Measurements from ENCODE around the gene CAPG.
A peak's percentile ranks its signal among the peaks of the same experiment; 100 is the strongest.

The CAPG gene

GRCh38 chr2:85434696-85435095 is 24.5 kb upstream of the CAPG start:
- TF ChIP-seq POLR2A (IDR thresholded peaks at IDR 0.05; ENCODE audit: low read depth, low read length): no peak
- no peak for FAIRE-seq
- no peak for DNase-seq (ENCODE audit: insufficient read length, low spot score)

DNA sequence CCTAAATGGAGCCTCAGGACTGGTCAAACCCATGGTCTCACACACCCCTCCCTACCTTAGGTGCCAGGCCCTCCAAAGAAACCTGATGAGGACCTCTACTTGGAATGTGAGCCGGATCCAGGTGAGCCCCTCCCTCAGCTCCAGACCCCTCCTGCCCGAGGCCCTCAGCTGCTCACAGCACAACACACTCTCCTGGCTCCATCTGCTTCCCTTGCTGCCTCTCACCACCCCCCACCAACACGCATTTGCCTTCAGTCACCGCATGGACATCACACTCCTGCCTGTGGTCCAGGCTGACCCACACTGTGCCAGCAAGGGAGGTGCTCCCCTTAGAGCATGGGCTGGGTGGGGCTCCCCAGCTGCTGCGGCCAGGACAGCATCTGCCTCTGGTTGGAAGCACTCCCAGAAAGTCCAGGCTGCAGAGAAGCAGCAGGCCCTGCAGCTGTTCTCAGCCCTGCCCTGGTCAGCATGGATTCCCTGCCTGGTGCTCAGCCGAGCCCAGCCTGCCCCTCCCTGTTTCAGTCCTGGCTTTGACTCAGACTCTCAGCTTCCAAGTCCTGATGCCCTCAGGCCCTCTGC is 23.4 kb upstream of the CAPG start:
- FAIRE-seq (peak; percentile 88), DNase-seq (ENCODE audit: insufficient read length, low spot score) (peak; percentile 88)
- 0 out of 2 replicates have a peak, but pooled peaks have one; percentile 15 for TF ChIP-seq POLR2A (IDR thresholded peaks at IDR 0.05; ENCODE audit: low read depth, low read length)

DNA sequence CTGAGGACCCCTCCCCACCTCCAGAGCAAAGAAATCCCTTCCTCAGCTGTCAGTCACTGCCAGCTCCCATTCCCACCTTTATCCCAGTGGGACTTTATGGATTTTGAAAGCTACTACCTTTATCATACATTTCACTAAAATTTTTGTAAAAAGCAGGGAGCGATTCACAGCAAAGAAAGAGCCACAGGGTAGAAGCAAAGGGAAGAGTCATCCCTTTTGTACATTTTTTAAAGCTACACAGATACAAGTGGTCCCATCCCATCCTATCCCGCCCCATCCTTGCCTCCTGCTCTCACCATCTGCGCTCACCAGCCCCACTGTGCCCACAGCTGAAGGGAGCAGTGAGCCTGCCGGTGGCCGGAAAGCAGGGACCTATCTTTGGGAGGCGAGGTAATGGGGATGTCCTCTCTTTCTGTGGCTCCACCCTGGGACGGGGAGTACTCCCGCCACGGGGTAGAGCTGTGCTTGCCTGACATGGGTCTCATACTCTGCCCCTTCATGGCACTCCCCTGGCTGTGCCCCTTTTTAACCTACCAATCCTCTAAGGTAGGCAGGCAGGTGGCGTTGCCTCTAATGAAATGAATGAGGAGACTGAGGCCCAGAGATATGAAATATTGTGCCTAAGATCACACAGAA is 21.5 kb upstream of the CAPG start:
- no peak for FAIRE-seq
- no peak for TF ChIP-seq POLR2A (IDR thresholded peaks at IDR 0.05; ENCODE audit: low read depth, low read length)
- DNase-seq (ENCODE audit: insufficient read length, low spot score): no peak

DNA sequence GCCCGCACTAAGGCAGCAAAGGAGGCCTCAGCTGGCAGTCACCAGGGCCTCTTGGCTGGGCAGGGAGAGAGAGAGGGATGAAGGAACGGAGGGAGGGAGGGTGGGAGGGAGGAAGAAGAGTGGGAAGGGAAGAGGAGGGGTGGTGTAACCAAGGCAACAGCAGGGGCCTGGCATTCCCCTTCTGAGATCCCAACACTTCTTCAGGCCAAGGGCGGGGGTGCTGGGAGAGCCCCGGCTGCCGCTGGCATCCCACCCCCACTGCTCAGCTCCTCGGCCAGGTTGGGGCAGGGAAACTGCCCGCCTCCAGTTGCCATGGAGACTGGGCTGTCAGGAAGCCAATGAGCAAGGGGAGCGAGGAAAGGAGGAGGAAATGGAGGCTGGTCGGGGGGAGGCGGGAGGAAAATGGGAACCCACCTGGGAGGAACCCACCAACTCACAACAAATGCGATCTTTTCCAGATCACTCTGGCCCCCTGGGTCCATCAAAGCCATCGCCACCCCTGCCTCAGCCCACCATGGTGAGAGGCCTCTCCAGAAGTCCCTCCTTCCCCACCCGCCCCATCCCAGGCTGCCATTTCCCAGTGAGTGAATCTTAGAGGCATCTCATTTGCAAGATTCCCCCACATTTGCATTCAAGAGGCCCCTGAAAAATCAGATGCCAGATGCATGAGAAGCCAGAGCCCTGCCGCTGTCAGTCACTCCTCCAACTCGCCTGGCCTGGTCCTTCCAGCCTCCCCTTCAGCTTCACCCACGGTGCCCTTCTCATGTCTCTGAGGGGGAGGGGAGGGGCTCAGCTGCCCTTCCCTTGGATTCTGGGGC is 20.8 kb upstream of the CAPG start:
- FAIRE-seq (no peak), DNase-seq (ENCODE audit: insufficient read length, low spot score) (no peak)
- no peak for TF ChIP-seq POLR2A (IDR thresholded peaks at IDR 0.05; ENCODE audit: low read depth, low read length)

DNA sequence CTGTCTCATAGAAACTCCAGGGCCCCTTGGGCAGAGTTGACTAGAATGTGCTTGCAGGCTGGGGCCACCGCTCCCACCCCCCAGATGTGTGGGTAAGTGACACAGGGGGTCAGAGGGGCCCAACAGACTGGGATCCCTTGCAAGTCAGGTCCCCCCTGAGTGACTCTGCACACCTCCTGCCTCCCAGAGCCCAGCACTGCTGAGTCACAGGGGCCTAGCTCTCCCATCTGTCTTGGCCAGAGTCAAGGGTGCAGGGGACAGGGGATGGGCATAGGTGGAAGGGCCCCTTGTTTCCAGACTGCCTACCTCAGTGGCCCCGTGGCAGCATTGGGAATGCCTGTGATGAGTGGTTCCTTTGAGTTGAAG is 19.7 kb upstream of the CAPG start:
- FAIRE-seq (no peak), DNase-seq (ENCODE audit: insufficient read length, low spot score) (no peak)
- TF ChIP-seq POLR2A (IDR thresholded peaks at IDR 0.05; ENCODE audit: low read depth, low read length): no peak

DNA sequence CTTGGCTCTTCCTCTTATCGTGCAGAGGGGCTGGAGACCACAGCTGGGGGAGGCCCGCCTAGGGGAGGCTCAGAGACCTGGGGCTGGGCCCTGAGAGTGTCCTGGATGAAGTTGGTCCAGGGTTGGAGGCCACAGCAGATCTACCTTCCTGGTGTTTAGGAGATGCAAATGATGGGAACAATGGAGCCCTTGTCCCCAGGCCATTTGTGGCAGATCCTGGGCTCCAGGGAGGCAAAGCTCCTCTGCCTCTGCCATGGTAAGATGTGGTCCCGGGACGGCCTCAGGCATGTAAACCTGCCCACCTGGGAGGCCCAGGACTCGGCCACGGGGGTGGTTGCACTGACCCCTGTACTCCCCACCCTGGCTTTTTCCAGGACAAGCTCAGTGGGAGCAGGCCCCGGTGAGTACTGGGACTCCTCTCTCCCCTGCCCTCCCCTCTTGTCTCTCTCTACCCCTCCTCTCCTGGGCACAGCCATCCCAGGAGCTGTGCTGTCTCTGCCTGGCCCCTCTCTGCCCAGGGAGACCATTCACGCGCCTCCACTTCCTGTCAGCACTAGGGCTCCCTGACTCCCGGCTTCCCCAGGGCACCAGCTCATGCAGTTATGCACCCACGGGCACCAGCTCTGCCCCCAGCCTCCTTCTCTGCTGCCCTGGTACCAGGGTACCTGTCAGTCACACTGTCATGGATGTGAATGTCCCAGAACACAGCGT is 19.2 kb upstream of the CAPG start:
- FAIRE-seq (no peak), DNase-seq (ENCODE audit: insufficient read length, low spot score) (no peak)

DNA sequence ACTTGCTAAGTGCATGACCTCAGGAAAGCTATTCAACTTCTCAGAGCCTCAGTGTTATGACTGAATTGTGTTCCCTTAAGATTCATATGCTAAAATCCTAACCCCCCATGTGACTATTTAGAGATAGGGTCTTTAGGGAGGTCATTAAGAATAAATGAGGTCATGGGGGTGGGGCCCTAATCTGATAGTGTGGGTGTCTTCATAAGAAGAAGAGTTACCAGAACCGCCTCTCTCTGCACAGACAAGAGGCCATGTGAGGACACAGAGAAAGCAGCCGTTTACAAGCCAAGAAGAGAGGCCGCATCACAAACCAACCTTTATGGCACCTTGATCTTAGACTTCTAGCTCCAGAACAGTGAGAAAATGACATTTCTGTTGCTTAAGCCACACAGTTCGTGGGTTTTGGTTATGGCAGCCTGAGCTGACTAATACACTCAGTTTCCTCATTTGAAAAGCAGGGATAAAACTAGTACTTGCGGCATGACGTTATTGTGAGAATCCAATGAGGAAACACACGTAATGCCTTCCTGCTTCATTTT is 18.2 kb upstream of the CAPG start:
- FAIRE-seq (no peak), DNase-seq (ENCODE audit: insufficient read length, low spot score) (no peak)
- no peak for TF ChIP-seq POLR2A (IDR thresholded peaks at IDR 0.05; ENCODE audit: low read depth, low read length)

More for the DNA sequence above, 19.2 kb upstream of the CAPG start:
- TF ChIP-seq POLR2A (IDR thresholded peaks at IDR 0.05; ENCODE audit: low read depth, low read length): no peak

- FAIRE-seq (no peak), DNase-seq (ENCODE audit: insufficient read length, low spot score) (no peak)
- TF ChIP-seq POLR2A (IDR thresholded peaks at IDR 0.05; ENCODE audit: low read depth, low read length): no peak
Measured at GRCh38 chr2:85427300-85427835, 17.2 kb upstream of the CAPG start.

DNA sequence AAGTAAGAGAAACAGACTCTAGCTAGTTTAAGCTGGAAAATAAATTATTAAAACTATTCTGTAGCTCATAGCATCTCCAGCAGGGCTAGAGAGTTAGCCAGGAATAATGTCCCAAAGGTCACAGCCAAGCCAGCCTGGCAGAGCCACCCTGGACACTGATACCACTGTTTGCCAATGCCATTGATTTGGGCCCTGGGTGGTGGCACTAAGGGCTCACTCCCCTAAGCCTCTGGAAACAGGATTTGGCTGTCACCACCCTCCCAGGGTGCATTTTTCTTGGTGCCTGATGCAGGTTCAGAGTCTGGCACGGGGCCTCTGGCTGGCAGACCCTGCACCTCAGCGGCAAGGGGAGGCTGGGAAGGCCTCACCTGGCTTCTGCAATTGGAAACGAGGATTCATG is 15.4 kb upstream of the CAPG start:
- FAIRE-seq (no peak), DNase-seq (ENCODE audit: insufficient read length, low spot score) (no peak)
- TF ChIP-seq POLR2A (IDR thresholded peaks at IDR 0.05; ENCODE audit: low read depth, low read length): no peak

DNA sequence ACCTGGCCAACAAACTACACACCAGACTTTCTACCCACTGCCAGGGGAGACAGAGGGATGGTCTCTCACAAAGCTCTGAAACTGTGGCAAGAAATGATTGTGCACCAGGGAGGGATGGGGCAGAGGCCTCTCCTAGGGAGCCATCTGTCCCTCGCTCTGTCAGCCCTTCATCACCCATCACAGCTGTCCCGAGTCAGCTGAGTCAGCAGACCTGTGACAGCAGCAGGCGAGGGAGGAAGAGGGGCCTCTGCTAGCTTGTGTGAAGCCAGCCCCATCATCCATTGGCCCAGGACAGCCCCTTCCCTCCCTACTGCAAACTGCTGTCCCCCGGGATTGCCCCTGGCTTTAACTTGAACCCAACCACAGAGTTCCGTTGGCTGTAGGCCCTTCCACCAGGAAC is 13.4 kb upstream of the CAPG start:
- TF ChIP-seq POLR2A (IDR thresholded peaks at IDR 0.05; ENCODE audit: low read depth, low read length): no peak
- DNase-seq (ENCODE audit: insufficient read length, low spot score) (no peak), FAIRE-seq (no peak)

DNA sequence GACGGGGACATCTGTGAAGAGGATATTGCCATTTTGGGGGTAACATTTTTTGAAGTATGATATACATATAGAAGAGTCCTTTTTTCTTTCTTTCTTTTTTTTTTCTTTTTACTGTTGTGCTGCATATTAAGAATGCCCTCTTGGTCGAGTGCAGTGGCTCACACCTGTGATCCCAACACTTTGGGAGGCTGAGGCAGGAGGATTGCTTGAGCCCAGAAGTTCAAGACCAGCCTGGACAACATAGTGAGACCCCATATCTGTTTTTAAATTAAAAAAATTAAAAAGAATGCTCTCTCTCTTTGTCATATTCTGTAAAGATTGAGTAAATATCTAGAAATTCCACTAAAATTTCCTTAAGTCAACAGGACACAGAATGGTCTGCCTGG is 11.9 kb upstream of the CAPG start:
- TF ChIP-seq POLR2A (IDR thresholded peaks at IDR 0.05; ENCODE audit: low read depth, low read length): no peak
- no peak for DNase-seq (ENCODE audit: insufficient read length, low spot score)
- FAIRE-seq: no peak

GRCh38 chr2:85421260-85422071 is 11.3 kb upstream of the CAPG start:
- no peak for FAIRE-seq
- DNase-seq (ENCODE audit: insufficient read length, low spot score): no peak
- TF ChIP-seq POLR2A (IDR thresholded peaks at IDR 0.05; ENCODE audit: low read depth, low read length): no peak

Data from H54 (cell line).